Transverse colon (tissue), 4 donors: Measurements from ENCODE around the gene JMJD1C. TPM values are rescaled to one million over a fixed set of nuclear protein-coding genes. Genes with fewer than 3 reads are reported as not detected.
A peak's percentile ranks its signal among the peaks of the same experiment; 100 is the strongest.

Experiments used
- DNase-seq: peaks from one replicate; pipeline ENCODE4 v3.0.0-alpha.2; 2019
- H3K27ac ChIP-seq, 4 donors: fragments of 200-600 bp; sonication (generic); 2 replicates each; pipeline ENCODE4 v1.5.1; 2016 to 2018; ENCODE audit warnings: inconsistent platforms in 4 of 4
- H3K27me3 ChIP-seq: fragments of 200-600 bp; sonication (generic); 2 replicates; pipeline ENCODE4 v1.5.1; 2017; ENCODE audit warnings: inconsistent platforms
- H3K36me3 ChIP-seq, 4 donors: fragments of 200-600 bp; sonication (generic); 2 replicates each; pipeline ENCODE4 v1.5.1; 2017 to 2019; ENCODE audit warnings: inconsistent platforms in 4 of 4
- H3K4me1 ChIP-seq, 4 donors: fragments of 200-600 bp; sonication (generic); 2 replicates each; pipeline ENCODE4 v1.5.1; 2017 to 2020; ENCODE audit warnings: inconsistent platforms in 4 of 4
- H3K4me3 ChIP-seq, 4 donors: fragments of 200-600 bp; sonication (generic); 1 replicate in 1 of 4; 2 replicates in 3 of 4; pipeline versions ENCODE4 v1.5.1 to v1.6.1; 2017 to 2019; ENCODE audit warnings: inconsistent platforms in 4 of 4
- H3K9me3 ChIP-seq, 2 donors: fragments of 200-600 bp; sonication (generic); 2 replicates each; pipeline ENCODE4 v1.5.1; 2017 to 2019; ENCODE audit warnings: inconsistent platforms in 2 of 2
- EP300 ChIP-seq: sonication (generic); formaldehyde crosslinking; IDR thresholded peaks from one replicate; pipeline ENCODE4 v1.6.1; 2017; ENCODE audit warnings: antibody characterized with exemption, low read depth
- POLR2A ChIP-seq: fragments of 450-650 bp; IDR thresholded peaks from one replicate; pipeline ENCODE4 v1.6.1; 2016; ENCODE audit warnings: antibody characterized with exemption, mild to moderate bottlenecking, moderate library complexity
- POLR2AphosphoS5 ChIP-seq, 3 donors: sonication (generic); formaldehyde crosslinking; IDR thresholded peaks; one replicate each; pipeline ENCODE4 v1.6.1; 2016; ENCODE audit warnings: antibody characterized with exemption in 3 of 3
- WGBS, 2 donors: methylation state at CpG; one replicate each; pipeline ENCODE4 v1.1.5; 2018; ENCODE audit warnings: low coverage in 1 of 2; 5-methylcytosine and 5-hydroxymethylcytosine counted together
- in situ Hi-C, 4 donors: fragments of 200-750 bp; cut with MboI; loops; one replicate each; pipeline versions ENCODE4 v1.15.0 to v1.15.1; 2017; ENCODE audit warnings: low sequenced_read_pairs in 3 of 4, low pct_ligation_motif_present in 1 of 4, low pct_unique_long_range_greater_than_20kb in 1 of 4
- intact Hi-C: fragments of 100-400 bp; cut with DNase I; formaldehyde crosslinking; loops from one replicate; pipeline ENCODE4 v1.15.1; 2023; ENCODE audit warnings: low total_unique reads
- total RNA-seq, 4 donors: library from RNA; depleted of rRNA; stranded (reverse); fragments of >200 nt; gene quantifications; one replicate each; pipeline ENCODE4 v1.1.0, GENCODE V29; 2016
- TF ChIP-seq, protein P1 (sequence below), 5 experiments: fragments of 200-600 bp in 3 of 5; fragments of 450-650 bp in 2 of 5; sonication (generic) in 3 of 5; IDR thresholded peaks; 1 replicate in 2 of 5; 2 replicates in 3 of 5; pipeline ENCODE4 v1.5.1; 2016 to 2017; ENCODE audit warnings: antibody characterized with exemption in 5 of 5, inconsistent platforms in 3 of 5, mild to moderate bottlenecking in 2 of 5, moderate library complexity in 1 of 5

JMJD1C gene
- total RNA-seq, 4 donors from 2014 or later: 56.7 to 128 (median 78.9) TPM

DNA sequence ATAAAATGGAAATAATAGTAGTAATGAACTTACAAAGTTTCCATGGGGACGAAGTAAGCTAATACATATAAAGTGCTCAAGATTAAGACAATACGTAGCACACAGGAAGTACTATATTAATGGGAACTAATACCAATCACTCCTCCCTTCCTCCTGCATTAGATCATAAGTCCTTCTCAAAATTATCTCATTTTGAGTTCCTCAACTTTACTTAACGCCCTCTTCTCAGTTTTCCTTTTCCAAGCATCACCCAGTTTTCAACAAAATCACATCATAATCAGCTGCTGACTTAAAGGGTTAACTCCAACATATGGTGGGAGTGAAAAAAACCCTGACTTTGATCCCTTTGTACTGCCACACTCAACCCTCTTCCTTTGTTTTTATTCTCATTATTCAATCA is 24.4 kb downstream of the JMJD1C start:
- peaks cover 0 to 32% (median 14%) of the 10 kb centered on the region in 4 donors for H3K4me1 ChIP-seq
- 87 to 88% methylated on average over 3 of the region's 3 CpGs for WGBS, 2 donors
- DNase-seq: no peak
- H3K9me3 ChIP-seq: no peaks in the 10 kb centered on the region
- intact Hi-C loops: no loop called here
- H3K4me3 ChIP-seq: no peak overlapping the region
- in situ Hi-C loops: no loop called here
- H3K27me3 ChIP-seq: no peaks in the 10 kb centered on the region
- no peak overlapping the region for H3K27ac ChIP-seq
- no peaks in the 10 kb centered on the region for H3K36me3 ChIP-seq
- no peak for TF ChIP-seq POLR2AphosphoS5 (IDR thresholded peaks at IDR 0.05)
- TF ChIP-seq, protein P1, sequence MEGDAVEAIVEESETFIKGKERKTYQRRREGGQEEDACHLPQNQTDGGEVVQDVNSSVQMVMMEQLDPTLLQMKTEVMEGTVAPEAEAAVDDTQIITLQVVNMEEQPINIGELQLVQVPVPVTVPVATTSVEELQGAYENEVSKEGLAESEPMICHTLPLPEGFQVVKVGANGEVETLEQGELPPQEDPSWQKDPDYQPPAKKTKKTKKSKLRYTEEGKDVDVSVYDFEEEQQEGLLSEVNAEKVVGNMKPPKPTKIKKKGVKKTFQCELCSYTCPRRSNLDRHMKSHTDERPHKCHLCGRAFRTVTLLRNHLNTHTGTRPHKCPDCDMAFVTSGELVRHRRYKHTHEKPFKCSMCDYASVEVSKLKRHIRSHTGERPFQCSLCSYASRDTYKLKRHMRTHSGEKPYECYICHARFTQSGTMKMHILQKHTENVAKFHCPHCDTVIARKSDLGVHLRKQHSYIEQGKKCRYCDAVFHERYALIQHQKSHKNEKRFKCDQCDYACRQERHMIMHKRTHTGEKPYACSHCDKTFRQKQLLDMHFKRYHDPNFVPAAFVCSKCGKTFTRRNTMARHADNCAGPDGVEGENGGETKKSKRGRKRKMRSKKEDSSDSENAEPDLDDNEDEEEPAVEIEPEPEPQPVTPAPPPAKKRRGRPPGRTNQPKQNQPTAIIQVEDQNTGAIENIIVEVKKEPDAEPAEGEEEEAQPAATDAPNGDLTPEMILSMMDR (IDR thresholded peaks at IDR 0.05): no peak
- no peak for TF ChIP-seq EP300
- no peak for TF ChIP-seq POLR2A

DNA sequence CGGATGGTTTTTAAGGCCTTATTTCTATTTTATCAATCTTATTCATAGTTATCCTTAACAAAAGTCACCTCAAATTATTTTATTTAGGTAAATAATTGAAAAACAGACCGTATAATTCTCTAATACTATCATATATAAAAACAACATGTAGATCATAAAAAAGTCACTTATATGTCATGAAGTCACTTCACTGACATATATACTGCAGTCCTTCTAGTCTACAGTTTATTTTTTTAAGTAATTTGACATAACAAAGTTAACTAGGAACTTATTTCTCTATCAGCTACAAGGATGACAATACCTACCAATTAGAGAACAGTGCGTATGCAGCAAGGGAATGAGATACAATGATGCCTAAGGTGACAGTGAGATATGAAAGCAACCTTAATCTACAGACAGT is 26.2 kb downstream of the JMJD1C start:
- H3K4me1 ChIP-seq: peaks cover 0 to 44% (median 16%) of the 10 kb centered on the region in 4 donors
- in situ Hi-C loops: no loop called here
- no peaks in the 10 kb centered on the region for H3K9me3 ChIP-seq
- H3K27ac ChIP-seq: no peak overlapping the region
- intact Hi-C loops: no loop called here
- no peaks in the 10 kb centered on the region for H3K27me3 ChIP-seq
- DNase-seq: no peak
- no peaks in the 10 kb centered on the region for H3K36me3 ChIP-seq
- no peak overlapping the region for H3K4me3 ChIP-seq
- 82 to 87% methylated on average over 3 of the region's 3 CpGs for WGBS, 2 donors
- TF ChIP-seq, protein P1 (IDR thresholded peaks at IDR 0.05): no peak
- TF ChIP-seq POLR2A: no peak
- no peak for TF ChIP-seq POLR2AphosphoS5 (IDR thresholded peaks at IDR 0.05)
- TF ChIP-seq EP300: no peak

DNA sequence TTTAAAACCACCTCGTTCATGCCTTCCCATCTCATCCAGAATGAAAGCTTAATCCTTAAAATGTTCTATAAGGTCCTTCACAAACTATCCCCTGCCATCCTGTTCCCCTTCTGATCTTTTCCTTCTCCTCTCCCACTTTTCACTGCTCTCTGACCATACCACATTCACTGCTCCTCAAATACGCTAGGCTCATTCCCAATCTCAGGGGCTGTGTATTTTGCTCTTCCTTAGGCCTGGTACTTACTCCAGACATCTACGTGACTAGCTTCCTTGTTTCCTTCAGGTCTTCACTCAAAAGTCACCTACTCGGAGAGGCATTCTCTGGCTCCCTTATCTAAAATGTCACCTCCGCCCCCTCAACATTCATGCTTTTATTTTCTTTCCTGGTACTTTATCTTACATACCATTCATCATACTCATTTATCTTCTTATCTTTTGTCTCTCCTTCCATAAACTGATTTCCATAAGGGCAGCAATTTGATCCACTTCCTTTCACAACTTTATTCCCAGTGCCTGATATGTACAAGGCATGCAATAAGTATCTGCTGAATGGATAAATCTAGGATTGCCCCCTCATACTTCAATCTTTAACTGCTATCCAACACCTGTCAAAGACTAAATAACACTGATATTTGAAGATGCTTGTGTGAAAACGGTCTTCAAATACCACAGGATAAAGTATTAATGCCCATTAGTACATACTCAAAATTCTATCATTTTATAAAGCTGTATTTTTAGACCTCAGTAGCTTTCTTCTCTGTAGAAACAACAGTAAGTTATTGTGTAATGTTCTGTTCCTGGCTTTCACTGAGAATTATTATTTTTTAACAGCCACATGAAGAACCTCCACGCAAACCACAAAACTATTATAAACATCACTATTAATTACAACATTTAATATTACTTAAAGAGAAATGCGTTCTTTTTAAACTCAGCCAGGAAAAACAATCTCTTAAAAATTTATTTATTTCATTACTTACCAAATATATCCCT is 27.0 kb downstream of the JMJD1C start:
- intact Hi-C loops: no loop called here
- in situ Hi-C loops: no loop called here
- no peak for DNase-seq
- Histone ChIP-seq H3K4me1 (peaks cover 0 to 47% (median 16%) of the 10 kb centered on the region in 4 donors), H3K9me3 (no peaks in the 10 kb centered on the region), H3K36me3 (no peaks in the 10 kb centered on the region), H3K27me3 (no peaks in the 10 kb centered on the region), H3K4me3 (no peak overlapping the region), H3K27ac (peak overlapping the region in 1 of 4 donors; percentile 7)
- 68 to 73% methylated on average over 8 of the region's 8 CpGs for WGBS, 2 donors
- TF ChIP-seq POLR2AphosphoS5 (IDR thresholded peaks at IDR 0.05): no peak
- no peak for TF ChIP-seq POLR2A
- TF ChIP-seq, protein P1 (IDR thresholded peaks at IDR 0.05): no peak
- TF ChIP-seq EP300: no peak

DNA sequence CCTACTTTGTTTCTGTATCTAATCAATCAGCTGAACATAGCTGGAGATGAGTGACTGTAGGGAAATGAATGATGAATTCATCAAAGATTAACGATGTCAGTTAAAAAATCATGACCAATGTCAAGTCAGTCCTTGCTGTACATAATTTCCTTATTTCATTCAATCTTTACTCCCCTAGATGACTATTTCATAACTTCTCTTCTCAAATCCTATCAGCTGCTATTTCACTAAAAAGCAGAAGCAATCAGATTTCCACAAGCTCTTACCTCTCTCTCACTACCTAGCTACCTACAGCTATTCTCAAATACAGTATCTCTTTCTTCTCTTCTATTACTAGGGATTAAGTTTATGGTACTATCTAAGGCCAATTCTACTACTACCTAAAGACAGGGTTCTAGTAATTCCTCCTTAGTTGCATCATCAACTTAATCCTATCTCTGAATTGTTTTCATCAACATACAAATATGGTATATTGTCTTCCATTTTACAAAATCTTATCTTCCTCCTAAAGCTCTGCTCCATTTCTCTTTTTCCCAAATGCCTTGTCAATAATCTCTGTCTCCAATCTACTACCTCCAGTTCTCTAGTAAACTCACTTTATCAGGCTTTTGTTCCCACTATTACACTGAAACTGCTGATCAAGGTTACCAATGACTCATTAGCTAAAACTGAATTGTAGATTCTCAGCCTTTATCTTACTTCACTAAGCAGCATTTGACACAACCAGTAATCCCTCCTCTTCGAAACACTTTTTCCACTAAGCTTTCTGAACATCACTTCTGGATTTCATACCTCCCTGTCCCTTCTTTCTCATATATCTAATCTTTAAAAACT is 28.4 kb downstream of the JMJD1C start:
- Histone ChIP-seq H3K36me3 (no peaks in the 10 kb centered on the region), H3K9me3 (no peaks in the 10 kb centered on the region), H3K27ac (no peak overlapping the region), H3K4me3 (no peak overlapping the region), H3K27me3 (no peaks in the 10 kb centered on the region), H3K4me1 (peaks cover 0 to 50% (median 16%) of the 10 kb centered on the region in 4 donors)
- in situ Hi-C loops (no loop called here), intact Hi-C loops (no loop called here)
- no peak for TF ChIP-seq EP300
- TF ChIP-seq POLR2A: no peak
- no peak for TF ChIP-seq POLR2AphosphoS5 (IDR thresholded peaks at IDR 0.05)
- TF ChIP-seq, protein P1 (IDR thresholded peaks at IDR 0.05): no peak
- DNase-seq: no peak
- 88 to 100% methylated on average over 2 of the region's 2 CpGs for WGBS, 2 donors
